OCI-M1 (cell line): ENCODE data around the gene GLI3.

ENCODE experiments used
- DNase-seq: peaks from one replicate; lab custom pipeline; 2025; lab: John Stamatoyannopoulos, UW

Gene GLI3

DNA sequence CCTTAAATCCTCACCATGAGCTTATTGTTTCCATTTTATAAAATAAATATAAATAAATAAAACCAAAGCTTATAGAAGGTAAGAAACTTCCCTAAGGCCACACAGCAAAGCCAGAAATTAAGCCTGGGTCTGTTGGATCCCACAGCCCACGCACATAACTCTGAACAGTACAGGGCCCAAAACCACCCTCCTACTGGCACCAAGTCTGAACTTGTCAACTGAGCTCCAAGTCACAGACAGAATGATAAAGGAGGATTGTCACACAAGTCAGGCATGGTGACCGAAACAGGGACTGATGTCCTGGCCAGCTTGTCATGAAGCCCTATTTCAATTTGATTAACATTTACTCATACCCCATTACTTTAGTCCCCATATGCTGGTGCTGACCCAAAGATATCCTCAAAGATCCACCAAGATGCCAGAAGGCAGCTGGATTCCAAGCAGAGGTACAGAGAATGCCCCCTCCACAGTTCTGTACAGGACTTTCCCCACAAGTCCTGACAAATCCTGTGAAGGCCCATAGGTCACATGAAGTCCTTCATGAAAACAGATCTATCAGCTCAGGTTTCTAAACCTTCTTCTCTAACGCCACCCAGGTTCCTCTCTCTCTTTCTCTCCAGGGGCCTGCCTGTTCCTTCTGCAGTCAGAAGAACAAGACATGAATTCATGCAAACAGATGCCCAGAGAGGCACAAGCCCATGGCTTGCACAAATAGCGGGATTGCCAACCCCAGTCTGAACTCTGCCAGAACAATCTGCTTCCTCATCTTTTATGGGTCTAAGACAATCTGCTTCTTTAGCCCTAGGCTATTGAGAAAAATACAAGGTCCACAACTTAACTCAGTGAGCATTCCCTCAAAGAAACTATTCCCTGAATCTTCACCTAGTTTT lies 60.9 kb downstream of the GLI3 start:
- DNase-seq = no peak

DNA sequence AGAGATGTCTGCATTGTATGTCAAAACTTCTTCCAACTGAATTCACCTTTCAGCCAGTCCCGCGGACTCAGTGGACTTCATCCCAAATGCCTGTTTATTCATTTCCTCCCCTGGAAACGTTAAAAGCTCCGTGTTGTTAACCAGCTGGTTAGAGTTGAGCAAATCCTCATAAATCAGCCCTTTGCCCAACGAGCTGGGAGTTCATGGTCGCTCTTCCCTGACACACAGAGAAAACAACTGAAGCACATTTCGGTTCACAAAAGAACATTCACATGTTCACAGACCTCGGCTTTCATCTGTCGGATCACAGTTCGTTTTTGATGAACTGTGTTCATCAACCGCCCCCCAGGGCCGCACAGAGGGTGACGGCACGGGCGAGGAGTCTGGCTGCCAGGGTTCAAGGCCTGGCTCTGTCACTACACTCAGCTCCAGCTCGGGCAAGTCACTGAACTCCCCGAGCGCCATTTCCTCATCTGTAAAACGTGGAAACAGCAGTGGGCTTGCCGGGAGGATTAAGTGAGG lies 62.6 kb downstream of the GLI3 start:
- no peak for DNase-seq

DNA sequence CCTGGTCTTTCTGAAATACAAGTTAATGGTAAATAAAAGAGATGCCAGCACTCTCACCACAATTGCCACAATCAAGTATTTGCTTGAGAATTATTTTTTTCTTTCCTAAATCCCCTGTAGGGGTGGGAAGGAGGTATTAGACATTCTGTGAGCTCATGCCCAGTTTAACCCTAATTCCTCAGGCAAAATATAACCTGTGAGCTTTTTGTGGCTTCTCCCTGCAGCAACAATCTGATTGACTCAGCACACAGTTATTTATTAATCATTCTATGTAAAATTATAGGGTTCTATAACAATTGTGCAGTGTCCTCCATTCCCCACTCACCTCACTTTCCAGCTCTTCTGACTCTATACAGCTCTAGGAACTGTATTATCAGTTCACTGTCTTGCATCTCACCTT lies 66.3 kb downstream of the GLI3 start:
- no peak for DNase-seq

DNA sequence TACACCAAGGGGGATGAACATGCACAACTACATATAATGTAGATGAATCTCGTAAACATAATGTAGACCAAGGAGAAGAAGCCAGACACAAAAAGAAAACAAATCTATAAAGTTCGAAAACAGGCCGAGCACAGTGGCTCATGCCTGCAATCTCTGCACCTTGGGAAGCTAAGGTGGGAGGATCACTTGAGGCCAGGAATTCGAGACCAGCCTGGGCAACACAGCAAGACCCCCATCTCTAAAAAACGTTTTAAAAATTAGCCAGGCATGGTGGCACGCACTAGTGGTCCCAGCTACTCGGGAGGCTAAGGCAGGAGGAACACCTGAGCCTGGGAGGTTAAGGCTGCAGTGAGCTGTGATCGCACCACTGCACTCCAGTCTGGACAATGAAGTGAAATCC lies 68.5 kb downstream of the GLI3 start:
- no peak for DNase-seq

DNA sequence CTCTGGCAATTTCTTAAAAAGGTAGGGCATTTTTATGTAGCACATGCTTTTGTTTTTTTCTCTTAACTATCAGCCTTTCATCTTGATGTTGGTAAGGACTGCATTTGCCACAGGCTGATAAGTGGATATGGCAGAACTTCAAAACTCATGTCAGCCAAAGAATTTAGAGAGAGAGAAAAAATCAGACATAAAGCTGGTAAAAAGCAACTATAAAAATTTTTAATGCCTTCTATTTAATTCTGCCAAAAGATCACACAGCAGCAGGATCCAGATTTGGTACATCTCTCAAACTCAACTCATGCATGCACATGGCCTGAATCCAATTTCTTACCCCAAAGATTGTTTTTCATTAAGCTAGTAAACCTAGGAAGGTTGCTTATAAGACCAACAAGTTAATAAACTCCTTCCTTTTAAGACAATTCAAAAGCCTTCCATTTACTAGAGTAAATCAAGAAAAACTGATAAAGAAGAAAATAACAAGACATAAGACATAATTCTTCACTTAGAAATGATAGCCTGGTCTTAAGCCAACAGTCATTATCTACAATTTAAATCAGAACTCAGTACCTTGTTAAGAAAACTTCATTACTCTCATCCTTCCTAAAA lies 69.3 kb downstream of the GLI3 start:
- DNase-seq = no peak

DNA sequence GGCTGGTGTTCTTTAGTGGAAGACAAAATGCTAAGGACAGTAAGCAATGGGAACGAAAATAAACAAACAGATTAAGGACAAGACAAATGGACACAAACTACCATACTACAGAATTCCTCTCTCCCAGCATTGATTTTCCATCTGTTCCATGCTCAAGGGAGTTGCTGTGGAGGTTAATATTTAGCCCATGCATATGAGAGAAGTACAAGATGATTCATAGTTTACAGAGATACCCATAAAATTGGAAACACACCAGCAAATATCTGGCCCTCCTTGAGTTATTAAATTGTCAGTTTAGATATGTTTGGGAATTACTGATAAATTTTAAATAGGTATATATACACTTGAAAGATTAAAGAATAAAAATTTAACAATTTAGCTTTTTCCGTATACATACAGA lies 69.8 kb downstream of the GLI3 start:
- DNase-seq = no peak

DNA sequence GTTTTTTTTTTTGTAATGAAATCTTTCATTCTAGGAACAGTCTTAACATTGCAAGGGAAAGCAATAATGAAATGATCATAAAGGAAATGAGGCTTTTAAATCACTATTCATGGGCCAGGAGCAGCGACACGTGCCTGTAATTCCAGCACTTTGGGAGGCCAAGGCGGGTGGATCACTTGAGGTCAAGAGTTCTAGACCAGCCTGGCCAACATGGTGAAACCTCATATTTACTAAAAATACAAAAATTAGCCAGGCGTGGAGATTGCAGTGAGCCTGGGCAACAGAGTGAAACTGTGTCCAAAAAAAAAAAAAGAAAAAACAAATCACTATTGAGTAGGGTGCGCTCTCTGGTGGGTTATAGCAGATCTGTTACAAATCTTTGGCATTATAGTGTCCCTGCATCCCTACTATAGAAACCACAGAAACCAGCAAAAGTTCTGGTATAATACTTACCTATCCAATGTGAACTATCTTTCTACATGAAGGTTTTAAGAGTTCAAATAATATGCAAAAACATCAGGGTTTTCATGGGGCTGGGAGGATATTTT lies 72.1 kb downstream of the GLI3 start:
- DNase-seq = no peak

DNA sequence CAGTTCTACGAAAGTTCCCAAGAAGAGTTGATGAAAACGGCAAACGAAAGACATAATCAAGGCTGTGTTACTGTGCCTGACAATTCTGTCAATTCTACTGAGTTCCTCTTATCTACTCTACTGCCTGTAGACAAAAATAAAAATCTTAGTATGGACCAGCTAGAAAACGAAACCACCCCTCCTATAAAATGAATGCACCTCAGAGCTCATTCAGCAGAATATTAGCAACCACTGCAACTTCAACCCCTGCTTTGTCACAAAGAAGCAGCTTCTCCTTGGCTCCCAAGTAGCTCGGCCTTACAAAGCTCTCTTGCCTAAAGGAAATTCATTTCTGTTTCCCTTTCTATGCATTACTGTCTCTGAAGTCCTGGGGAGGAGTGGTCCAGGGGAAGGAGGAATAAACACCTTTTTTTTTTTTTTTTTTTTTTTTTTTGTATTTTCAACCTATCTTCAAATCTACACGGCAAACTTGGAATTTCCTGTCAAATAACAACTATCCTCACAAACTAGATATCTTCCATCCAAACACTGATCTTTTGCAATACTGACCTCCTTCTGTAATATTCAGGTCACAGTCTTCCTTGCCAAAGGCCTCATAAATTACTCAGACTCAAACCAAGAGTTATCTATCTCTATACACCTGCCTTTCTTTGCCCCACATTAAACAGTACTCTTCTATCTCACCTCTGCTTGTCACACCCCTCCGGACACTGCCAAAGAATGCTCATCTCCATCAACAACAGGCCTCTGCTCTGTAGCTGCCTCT lies 74.3 kb downstream of the GLI3 start:
- no peak for DNase-seq

DNA sequence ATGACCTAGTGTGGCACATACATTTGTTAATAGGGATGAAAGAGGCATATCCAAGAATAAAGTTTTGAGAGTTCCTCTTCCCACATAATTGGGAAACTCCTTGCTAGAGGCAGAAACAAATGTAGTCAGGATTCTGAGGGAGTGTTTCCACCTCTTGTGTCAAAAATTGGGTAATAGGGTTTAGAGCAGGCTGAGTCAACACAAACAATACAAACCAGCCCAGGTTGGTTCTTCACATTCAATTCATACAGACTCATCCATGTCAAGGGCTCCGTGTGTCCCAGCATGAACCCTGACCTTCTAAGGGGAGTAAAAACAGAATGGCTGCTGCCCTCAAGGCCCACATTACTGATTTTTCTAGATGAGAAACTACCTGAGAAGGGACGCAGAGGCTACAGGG lies 75.3 kb downstream of the GLI3 start:
- no peak for DNase-seq

DNA sequence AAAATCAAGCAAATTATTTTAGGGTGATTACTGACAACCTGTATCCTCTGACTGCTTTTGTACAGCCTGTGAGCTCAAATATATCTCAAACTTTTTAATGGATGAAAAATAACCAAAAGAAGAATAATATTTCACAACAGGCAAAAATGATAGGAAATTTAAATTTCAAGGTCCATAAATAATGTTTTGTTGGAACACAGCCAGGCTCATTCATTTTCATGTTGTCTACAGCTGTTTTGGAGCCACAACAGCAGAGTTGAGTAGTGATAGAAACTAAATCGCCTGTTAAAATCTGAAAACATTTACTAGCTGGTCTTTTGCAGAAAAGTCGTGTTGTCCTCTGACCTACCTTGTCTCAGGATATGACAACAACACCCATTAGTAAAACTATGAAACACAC lies 75.9 kb downstream of the GLI3 start:
- DNase-seq = no peak

DNA sequence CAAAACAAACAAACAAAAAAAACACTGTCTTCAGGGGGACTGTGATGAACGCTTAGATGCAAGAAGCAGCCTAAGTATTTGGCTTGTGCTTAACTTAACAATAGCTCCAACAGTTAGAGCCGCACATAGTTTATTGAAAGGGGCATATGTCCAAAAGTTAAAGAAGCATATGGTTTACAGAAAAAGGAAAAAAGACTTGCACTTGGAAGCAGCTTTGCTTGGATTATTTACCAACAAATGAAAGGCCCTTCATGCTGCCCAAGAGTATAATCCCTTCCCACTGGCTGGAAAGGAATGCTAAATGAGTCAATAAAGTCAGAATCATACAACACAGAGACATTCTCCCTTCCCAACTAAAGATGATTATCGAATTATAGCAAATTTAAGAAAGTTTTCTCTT lies 77.9 kb downstream of the GLI3 start:
- DNase-seq = no peak

DNA sequence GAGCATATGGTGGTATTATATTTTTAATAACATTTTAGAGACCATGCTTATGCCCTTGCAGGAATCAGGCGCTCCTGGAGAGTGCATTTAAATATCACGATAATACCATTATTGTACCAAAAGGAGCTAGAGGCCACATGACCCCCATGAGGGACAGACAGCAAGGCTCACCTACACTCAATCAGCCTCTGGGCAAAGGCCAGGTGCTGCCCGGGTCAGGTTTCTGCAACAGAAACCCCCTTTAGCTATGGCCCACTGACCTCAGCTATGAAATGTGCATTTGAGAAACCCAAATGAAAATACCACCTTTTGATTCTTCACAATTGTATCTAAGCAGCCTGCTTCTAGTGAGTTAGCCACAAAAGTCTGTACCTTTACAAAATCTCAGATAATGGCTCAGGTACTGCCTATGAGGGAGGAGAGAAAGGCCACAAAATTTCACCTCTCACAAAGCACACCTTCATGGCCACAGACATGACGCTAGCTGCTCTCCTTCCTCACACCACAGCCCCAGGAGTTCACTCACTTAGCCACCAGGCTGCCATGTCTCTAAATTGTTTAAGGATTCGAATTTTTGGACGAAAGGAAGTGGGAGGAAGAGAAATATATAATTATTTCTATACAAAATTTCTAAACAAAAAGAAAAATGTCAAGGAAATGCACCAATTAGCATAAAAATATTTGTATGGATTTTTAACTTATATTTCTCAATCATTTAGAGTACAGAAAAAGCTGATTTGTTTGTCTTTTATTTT lies 79.9 kb downstream of the GLI3 start:
- no peak for DNase-seq

DNA sequence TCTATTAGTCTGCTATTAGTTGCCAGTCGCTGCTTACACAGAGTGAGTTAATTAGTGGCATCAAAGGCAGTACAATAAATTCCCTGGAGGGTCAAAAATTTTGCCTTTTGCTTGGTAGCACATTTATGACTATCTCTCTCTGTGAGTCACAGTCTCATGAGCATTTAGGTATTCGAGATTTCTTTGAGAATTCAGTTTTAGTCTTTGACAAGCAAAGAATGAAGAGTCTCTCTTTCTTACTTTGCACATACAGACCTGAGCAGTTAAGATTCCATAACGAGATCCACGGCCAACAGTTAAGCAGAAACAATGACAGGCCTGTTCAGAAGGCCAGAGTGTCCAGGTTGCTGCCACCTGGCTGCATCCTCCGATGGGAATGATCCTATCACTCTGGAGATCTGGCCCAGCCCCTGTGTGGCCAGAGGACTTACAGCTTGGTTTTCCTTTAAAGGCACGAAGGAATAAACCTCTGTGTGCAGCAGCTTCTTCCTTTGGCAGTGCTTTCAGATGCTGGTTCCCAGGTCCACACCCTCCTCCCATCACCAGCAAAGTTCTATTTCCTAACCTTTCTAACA lies 80.6 kb downstream of the GLI3 start:
- DNase-seq = no peak

DNA sequence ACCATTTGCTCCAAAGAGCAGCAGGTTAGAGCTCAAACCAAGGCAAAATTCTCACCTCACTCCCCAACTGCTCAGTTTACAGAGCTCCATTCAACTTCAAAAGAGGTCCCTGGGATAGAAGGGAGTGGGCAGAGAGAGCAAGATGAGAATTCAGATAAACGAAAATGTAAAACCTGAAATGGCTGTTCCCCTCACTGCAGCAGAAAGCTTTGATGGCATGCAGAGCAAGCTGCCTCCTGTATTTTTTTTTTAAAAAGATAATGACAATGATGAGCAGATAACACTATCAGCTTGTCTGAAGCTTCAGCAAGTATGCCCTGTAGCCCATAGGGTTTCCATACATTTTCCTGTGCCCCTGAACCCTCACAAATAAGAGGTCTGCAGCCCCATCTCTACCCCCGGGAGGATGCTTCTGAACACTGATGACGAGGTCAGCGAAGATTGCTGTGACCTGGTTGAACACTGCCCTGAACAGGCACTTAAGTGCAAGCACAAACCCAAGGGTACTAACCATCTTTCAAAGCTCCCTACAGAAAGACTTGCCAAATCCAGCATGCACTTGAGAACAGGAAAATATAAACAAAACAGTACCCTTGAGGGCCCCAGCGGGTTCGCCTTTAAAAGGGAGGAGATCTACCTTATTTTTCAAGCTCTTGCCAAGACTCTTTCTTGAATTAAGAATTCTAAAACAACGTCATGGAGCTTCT lies 81.3 kb downstream of the GLI3 start:
- DNase-seq = no peak

DNA sequence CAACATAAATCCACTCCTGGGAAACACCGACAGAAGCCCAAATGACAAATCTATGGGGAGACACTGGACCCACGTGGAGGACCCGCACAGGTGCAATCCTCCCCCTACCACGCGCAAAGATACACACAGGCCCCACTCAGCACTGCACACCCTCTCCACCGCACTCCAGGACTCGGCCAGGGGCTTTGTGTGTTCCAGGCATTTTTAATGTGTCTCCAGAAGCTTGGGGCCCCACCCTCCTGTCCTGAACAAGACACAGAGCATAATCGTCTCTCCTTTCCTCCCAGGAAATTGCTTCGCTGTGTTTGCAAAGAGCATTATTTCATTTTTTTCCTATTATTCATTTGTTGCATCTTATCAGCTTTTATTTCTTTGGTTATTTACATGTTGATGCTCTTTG lies 82.8 kb downstream of the GLI3 start:
- no peak for DNase-seq

DNA sequence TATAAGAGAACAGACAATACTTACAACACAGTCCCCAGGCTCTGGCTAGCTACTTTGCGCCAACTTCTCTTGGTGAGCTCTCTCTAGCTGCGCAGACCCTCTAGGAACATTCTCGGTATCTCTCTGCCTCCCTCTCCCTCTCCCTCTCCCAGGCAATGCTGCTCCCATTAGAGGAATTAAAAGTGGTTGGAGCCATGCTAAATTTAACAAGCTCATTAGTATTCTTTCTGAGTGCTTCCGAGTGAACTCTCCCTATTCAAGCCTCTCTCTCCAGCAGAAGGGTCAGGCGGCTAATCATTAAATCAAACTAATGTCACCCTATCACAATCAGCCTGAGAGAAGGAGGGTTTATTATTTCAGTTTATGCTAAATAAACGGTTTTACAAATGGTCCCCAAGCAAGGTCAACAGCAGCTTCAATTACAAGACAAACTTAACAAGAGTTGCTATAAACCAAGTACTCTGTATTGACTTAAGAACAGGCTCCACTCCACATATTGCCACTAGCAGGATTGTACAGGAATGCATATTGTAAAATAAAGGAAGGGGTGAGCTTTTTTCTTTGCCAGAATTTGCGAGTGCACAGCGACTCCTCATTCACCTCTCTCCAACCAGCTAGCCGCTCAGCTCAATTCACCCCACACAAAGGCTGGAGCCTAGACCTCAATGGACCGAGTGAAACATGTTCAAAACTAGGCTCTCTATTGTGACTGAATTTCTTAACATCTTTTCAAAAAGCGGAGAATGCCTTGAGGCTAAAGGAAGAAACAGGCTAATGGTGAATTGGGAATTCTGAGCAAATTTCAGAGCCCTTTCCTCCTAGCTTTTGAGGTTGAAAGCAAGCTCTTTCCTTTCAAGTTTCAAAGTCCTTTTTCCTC lies 84.4 kb downstream of the GLI3 start:
- DNase-seq = no peak

DNA sequence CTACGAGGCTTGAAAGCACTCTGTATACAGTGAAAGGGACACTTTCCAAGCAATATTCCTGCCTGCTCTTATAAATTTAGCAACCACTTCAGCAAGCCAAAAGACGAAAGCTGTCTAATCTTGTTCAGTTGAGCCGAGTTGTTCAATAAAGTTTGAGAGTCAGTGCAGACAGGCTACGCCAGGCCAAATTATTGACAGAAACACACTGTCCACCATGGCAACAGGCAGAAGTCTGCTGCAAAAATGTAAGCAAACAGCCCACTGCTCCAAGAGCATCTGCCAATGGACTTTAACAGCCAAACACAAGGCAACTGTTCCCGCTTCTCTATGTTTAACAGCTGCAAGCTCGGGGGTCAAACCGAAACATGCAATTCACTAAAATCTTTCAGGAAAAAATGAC lies 85.7 kb downstream of the GLI3 start:
- DNase-seq = no peak

DNA sequence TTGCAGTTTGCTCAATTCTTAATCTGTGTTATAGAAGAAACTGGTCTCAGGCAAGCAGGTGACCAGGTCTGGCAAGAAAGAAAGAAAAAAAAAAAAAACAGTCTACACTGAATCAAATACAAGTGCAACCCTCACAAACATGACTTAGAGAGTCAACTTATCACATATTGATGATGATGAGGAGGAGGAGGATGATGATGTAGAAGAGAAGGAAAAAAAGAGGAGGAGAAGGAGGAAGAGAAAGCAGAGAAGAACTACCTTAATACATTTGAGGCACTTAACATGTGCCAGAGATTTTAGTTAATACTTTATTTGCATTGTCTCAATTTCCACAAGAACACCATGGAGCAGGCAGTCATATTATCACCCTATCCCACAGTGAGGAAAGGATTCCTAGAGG lies 91.5 kb downstream of the GLI3 start:
- no peak for DNase-seq

DNA sequence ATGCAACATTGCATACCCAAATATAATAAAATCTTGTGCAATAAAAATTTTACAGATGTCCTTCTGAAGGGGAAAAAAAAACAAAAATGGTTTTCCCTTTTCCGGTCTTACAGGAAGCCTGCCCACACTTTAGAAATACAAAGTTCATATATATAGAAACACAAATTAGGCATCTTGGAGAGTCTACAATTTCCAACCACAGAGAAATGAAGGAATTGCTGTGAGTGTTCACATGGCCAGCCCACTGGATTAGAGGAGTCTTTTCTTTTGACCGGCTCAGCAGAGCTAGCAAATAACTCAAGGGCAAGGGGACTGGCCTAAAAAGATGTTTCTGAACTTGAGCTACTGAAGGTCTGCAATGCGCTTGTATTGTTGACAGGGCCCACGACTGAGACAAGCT lies 92.4 kb downstream of the GLI3 start:
- DNase-seq = no peak
